Measurements from ENCODE around the gene ACSM3.
"Not testable (repeated sequence)": the region's sequence is repeated elsewhere in the genome, so short reads cannot be mapped to it uniquely, and the experiment has no call there.

The ACSM3 gene

GRCh38 chr16:20761175-20761574 lies 2.6 kb upstream of the ACSM3 start:
- H3K9me3 Mint-ChIP-seq: peaks cover 40% of the 10 kb centered on the region
- no peak for TF ChIP-seq CTCF (IDR thresholded peaks at IDR 0.05)
- H3K4me3 Mint-ChIP-seq: no peak overlapping the region
- DNase-seq: no peak
- peaks cover 28% of the 10 kb centered on the region for H3K4me1 Mint-ChIP-seq
- H3K36me3 Mint-ChIP-seq (ENCODE audit: low read depth): peaks cover 12% of the 10 kb centered on the region
- H3K27me3 Mint-ChIP-seq (ENCODE audit: low read depth, poor library complexity): peaks cover 6% of the 10 kb centered on the region
- peak overlapping the region; percentile 9 for H3K27ac Mint-ChIP-seq

- no peak overlapping the region for H3K4me3 Mint-ChIP-seq
- H3K36me3 Mint-ChIP-seq (ENCODE audit: low read depth): peaks cover 12% of the 10 kb centered on the region
- H3K4me1 Mint-ChIP-seq: peaks cover 28% of the 10 kb centered on the region
- no peak overlapping the region for H3K27ac Mint-ChIP-seq
- H3K9me3 Mint-ChIP-seq: peaks cover 40% of the 10 kb centered on the region
- no peak for TF ChIP-seq CTCF (IDR thresholded peaks at IDR 0.05)
- no peak for DNase-seq
- peaks cover 6% of the 10 kb centered on the region for H3K27me3 Mint-ChIP-seq (ENCODE audit: low read depth, poor library complexity)
Observed at GRCh38 chr16:20762404-20763123, 1.2 kb upstream of the ACSM3 start.

GRCh38 chr16:20764448-20764847 lies 634 bp downstream of the ACSM3 start:
- not testable (repeated sequence) for H3K27ac Mint-ChIP-seq; DNase-seq; H3K27me3 Mint-ChIP-seq (ENCODE audit: low read depth, poor library complexity); H3K4me3 Mint-ChIP-seq
- H3K36me3 Mint-ChIP-seq (ENCODE audit: low read depth): peaks cover 12% of the 10 kb centered on the region
- peaks cover 28% of the 10 kb centered on the region for H3K4me1 Mint-ChIP-seq
- H3K9me3 Mint-ChIP-seq: peaks cover 33% of the 10 kb centered on the region

GRCh38 chr16:20765732-20766131 lies 1.9 kb downstream of the ACSM3 start:
- no peak for DNase-seq
- Mint-ChIP-seq H3K36me3 (ENCODE audit: low read depth) (peaks cover 12% of the 10 kb centered on the region), H3K4me3 (no peak overlapping the region), H3K27me3 (ENCODE audit: low read depth, poor library complexity) (peaks cover 3% of the 10 kb centered on the region), H3K9me3 (peaks cover 31% of the 10 kb centered on the region), H3K4me1 (peaks cover 22% of the 10 kb centered on the region), H3K27ac (no peak overlapping the region)
- TF ChIP-seq CTCF (IDR thresholded peaks at IDR 0.05): no peak

- Mint-ChIP-seq H3K27me3 (ENCODE audit: low read depth, poor library complexity) (peaks cover 3% of the 10 kb centered on the region), H3K4me1 (peaks cover 17% of the 10 kb centered on the region), H3K36me3 (ENCODE audit: low read depth) (peaks cover 12% of the 10 kb centered on the region), H3K9me3 (peaks cover 27% of the 10 kb centered on the region), H3K4me3 (no peak overlapping the region), H3K27ac (no peak overlapping the region)
- no peak for TF ChIP-seq CTCF (IDR thresholded peaks at IDR 0.05)
- DNase-seq: no peak
Observed at GRCh38 chr16:20766294-20766693, 2.5 kb downstream of the ACSM3 start.

GRCh38 chr16:20767577-20767976 lies 3.8 kb downstream of the ACSM3 start:
- no peaks in the 10 kb centered on the region for H3K27me3 Mint-ChIP-seq (ENCODE audit: low read depth, poor library complexity)
- H3K36me3 Mint-ChIP-seq (ENCODE audit: low read depth): no peaks in the 10 kb centered on the region

More at GRCh38 chr16:20767577-20767976, 3.8 kb downstream of the ACSM3 start:
- Mint-ChIP-seq H3K4me1 (peaks cover 13% of the 10 kb centered on the region), H3K9me3 (peaks cover 17% of the 10 kb centered on the region), H3K27ac (no peak overlapping the region), H3K4me3 (no peak overlapping the region)
- DNase-seq: no peak
- TF ChIP-seq CTCF (IDR thresholded peaks at IDR 0.05): no peak

Data from nephron progenitor cell (in vitro differentiated cells).